Amygdala (tissue), 56 donors: ENCODE data around the gene ASPSCR1.
A peak's percentile ranks its signal among the peaks of the same experiment; 100 is the strongest.

Experiments
- DNase-seq, 56 donors: peaks; one replicate each; lab custom pipeline; 2025; lab: John Stamatoyannopoulos, UW

Gene ASPSCR1, protein sequence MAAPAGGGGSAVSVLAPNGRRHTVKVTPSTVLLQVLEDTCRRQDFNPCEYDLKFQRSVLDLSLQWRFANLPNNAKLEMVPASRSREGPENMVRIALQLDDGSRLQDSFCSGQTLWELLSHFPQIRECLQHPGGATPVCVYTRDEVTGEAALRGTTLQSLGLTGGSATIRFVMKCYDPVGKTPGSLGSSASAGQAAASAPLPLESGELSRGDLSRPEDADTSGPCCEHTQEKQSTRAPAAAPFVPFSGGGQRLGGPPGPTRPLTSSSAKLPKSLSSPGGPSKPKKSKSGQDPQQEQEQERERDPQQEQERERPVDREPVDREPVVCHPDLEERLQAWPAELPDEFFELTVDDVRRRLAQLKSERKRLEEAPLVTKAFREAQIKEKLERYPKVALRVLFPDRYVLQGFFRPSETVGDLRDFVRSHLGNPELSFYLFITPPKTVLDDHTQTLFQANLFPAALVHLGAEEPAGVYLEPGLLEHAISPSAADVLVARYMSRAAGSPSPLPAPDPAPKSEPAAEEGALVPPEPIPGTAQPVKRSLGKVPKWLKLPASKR

DNA sequence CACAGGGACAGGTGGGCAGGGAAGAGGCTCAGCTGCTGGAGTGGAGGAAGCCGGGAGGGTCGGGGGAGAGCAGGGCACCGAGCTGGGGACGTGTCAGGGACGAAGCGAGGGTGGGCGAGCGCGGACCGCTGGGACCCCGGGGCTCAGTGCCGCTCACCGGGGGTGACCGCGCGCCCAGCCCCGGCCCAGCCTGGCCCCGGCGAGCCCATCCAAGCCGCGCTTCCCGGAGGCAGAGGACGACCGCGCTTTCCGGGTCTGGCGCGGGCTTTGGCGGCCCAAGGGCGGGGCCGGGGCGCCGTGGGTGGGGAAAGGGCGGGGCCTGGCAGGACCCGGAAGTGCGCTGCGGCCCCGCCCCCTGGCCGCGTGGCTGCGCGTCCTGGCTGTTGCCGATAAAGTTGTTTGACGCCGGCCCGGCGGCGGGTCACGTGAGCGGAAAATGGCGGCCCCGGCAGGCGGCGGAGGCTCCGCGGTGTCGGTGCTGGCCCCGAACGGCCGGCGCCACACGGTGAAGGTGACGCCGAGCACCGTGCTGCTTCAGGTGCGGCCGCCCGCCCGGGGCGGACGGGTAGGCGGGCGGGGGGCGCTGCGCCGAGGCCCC, at the start of gene ASPSCR1:
Gene ASPSCR1 (plus strand): TSS at position 419 of the 598 bp plus-strand sequence. CDS start 18 bp downstream, at position 437.
- DNase-seq = peak in 54 of 56 donors; percentile 40 to 91 (median 77)

DNA sequence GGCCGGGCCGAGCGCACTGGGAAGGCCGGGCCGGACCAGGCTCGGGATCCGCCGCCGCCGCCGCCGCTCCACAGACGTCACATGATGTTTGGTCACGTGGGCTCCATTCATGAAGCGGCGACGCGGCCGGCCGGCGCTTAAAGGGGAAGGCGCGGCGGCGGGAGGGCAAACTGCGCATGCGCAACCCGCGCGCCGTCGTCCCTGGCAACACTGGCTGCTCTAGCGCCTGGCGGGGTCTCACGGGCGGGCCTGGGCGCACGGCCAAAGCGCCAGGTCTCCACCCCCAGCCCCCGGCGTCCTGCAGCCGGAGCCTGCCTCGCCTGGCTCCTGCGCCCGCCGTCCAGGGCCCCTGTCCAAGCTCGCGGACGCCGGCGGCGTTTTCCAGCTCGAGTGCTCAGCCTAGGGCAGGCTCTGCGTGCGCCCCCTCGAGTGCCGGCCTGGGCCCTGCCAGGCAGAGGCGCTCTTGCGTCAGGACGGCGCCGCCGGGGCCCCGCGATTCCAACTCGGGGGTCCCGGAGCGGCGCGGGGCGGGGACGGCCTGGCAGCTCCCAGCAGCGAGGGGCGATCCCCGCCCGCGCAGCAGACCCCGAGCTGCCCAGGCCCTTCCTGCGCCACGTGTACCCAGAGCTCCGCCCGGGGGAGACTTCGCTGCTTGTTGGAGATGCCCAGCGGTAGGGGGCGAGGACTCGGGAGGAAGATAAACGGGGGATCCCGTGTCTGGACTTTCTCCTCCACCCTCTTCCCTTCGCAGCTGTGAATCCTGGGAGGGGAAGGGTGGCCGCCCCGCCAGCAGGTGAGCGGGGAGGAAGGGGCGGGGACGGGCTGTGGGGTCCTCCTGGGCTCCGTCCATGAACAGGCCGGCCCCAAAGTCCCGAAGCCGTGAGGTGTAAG, 49.5 kb upstream of the ASPSCR1 start, which contains the start of gene MAFG:
Gene MAFG (minus strand): TSS at position 83 of the 891 bp plus-strand sequence. CDS start 4,550 bp downstream, outside the sequence.
- peak in 55 of 56 donors; percentile 28 to 93 (median 82) for DNase-seq

DNA sequence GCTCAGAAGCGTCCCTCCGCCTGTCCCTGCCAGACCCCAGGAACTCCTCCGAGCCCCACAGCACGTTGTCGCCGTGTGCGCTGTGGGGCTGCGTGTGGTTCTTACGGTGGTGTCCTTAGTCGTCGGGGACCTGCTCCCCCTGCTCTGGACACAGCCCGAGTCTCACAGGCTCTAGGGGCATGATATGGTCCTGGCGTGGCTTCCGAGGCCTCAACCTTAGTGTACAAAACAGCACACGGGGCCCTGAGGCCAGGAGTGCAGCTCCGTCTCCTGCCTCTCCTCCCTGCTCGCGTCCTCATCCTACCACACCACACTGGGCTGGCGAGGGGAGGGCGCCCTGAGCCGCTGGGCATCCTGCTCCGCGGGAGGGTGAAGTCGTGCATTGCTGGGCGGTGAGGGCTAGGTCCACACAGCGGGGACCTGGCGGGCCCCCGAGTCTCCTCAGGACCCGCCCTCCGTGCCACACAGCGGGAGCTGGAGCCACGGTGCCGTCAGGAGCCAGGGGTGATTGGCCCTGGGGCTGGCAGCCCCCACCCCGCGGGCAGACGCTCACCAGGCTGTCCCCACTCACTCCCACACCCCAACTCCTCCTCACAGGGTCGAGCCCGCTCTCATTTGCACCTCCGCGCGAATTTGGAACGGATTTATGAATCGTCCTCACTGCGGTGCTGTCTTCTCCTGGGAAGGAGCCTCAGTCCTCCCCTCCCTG, 48.7 kb upstream of the ASPSCR1 start:
- no peak for DNase-seq

DNA sequence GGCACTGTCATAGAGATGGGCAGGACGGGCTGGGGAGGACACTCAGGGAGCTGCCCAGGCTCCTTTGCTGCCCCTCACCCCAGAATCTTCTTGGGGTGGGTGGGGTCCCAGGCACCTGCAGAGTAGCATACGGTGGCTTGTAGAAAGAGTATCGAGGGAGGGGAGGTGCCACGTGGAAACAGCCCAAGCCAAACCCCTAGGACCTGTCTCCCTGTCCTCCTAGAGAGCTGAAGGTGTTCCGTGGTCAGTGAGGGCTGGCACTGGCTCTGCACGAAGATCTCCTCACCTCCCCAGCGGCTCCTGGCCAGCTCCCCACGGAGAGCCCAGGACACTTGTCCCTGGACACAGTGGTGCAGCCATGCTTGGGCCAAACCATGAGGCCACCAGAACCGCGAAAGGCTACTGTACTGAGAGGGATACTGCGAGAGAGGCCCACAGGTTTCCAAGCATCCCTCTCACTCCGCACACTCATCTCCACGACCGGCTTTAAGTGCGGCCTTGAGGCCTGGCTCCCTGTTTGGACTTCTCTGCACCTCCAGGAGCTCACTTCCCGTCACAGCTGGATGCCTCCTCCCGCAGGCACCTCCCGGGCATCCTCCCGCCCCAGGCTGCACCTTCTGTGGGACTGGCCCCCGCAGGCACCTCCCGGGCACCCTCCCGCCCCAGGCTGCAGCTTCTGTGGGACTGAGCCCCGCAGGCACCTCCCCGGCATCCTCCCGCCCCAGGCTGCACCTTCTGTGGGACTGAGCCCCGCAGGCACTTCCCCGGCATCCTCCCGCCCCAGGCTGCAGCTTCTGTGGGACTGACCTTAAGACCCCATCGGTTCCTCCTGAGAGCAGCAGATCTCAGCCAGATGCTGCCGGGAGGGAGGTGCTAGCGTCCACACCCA, 47.9 kb upstream of the ASPSCR1 start:
- no peak for DNase-seq

DNA sequence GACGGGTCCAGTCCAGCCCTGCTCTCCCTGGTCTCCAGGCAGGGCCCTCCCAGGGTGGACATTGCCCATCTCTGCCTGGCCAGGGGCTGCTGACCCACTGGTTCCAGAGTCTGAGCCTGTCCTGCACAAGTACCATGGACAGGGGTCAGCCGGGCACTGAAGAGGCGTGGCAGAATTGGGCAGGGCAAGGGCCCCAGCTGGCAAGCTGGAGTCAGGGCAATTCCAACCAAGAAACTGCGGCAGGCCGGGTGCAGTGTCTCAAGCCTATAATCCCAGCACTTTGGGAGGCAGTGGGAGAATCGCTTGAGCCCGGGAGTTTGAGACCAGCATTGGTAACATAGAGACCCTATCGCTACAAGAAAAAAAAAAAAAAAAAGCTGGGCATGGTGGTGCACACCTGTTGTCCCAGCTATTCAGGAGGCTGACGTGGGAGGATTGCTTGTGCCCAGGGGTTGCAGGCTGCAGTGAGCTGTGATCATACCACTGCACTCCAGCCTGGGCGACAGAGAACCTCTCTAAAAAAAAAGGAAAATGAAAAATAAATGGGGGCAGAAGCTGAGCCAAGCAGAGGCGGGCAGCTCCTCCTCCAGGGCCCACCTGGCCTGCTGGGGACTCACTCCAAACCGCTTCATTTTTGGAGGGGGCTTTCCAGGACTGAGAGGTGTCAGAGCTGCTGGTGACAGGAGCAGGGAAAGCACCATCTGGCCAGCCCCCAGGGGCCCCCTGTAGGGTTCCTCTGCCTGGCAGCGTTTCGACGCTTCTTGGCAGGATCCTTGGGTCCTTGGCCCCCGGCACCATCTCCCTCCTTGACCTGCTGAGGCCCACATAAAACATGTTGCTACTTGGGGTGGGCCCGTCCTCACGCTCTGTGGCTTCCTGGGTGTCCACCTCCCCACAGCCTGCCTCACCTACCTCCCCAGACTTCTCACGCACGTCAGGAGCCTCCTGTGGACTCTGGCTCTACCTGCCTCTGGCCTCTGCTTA, 47.0 kb upstream of the ASPSCR1 start:
- no peak for DNase-seq

DNA sequence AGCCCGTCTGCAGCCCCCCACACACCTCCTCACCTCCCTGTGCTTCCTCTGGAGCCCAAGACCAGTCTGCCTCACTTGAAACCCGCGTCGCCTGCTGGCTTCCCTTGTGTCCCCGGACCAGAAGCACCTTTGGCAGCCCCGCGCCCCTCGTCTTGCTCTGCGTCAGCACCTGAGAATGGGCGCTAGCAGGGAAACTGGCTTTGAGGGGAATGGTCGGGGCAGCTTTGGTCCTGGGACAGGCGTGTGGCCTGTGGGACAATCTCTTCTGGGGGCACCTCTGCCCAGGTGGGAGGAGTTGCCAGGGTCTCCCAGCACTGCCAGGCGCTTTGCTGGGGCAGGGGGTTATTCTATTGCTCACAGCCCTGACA, 46.3 kb upstream of the ASPSCR1 start:
- DNase-seq = no peak

DNA sequence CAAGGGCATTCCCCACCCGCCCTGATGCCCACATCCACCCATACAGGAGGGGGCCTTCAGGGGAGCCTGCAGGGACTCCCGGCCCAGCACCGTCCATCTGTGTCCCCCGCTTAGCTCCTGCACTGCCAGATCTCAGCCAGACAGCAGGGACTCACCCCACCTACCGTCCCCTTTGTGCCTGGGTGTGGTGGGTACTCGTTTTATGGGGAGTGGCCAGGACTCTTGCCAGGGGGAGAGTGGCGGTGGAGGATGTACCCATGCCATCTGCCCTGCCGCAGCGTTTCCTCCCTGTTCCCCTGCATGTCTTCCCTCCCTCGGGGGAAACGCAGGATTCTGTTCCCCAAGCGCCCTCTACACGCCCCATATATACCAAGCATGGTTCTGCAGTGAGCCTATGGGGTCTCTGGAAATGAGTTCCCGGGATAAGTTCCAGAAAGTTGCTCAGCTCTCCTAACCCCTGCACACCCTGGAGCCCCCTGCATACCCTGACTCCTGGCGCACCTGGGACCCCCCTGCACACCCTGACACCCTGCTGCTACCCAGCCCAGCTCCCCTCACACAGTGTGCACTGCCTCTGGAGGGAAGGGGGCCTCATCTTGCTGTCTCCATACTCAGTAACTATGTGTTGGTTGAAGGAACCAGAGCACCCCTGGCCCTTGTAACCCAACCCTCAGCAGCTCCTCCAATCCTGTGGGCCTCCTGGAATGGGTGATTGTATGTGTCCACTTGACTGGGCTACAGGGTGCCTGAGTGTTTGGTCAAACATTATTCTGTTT, 45.7 kb upstream of the ASPSCR1 start:
- no peak for DNase-seq

DNA sequence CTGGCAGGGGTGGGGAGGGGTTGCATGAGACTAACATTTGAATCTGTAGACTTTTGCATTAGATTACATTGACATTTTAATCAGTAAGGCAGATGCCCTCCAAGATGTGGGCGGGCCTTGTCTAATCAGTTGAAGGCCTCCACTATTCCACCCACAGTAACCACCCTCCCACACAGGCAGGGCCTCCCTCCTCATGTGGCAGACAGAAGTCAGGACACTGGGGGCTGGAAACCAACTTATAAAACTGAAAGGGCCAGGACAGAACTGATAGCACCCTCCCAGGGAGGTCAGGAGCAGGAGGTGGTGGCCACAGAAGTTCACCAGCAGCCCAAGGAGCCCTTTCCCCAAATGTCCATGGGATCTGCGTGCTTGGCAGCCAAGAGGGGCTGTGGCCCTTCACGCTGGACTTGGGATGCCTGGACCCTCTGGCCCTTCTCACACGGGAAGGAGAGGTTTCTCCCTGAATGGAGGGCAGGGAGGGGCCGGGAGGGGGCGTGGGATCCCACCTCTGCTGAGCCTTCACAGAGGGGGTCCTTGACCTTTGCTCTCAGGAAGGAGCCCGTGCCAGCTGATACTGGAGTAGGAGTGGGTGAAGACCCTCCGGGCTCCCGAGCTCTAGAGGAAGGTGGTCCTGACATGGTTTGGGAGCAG, 45.0 kb upstream of the ASPSCR1 start:
- no peak for DNase-seq

DNA sequence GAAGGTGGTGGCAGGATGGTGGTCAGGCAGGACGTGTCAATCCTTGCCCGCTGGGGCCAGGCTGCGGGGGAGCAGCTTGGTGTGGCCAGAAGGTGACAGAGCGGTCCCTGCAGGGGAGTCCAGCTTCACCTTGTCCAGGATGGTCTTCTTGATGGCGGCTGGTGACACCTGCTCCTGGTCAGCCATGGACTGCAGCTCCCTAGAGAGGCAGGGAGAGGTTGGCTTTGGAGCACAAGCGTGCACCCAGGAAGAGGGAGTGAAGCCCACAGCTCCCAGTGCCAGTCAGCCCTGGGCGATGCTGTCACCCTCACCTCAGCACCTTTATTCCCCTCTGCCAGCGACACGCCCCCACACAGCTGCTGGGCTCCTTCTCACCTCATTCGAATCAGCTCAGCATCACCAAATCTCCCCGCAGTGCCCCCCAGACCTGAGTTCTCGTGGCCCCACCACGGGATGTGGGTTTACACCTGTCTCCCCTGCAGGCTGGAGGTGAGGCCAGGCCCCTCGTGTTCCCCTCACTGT, 44.2 kb upstream of the ASPSCR1 start:
- no peak for DNase-seq

DNA sequence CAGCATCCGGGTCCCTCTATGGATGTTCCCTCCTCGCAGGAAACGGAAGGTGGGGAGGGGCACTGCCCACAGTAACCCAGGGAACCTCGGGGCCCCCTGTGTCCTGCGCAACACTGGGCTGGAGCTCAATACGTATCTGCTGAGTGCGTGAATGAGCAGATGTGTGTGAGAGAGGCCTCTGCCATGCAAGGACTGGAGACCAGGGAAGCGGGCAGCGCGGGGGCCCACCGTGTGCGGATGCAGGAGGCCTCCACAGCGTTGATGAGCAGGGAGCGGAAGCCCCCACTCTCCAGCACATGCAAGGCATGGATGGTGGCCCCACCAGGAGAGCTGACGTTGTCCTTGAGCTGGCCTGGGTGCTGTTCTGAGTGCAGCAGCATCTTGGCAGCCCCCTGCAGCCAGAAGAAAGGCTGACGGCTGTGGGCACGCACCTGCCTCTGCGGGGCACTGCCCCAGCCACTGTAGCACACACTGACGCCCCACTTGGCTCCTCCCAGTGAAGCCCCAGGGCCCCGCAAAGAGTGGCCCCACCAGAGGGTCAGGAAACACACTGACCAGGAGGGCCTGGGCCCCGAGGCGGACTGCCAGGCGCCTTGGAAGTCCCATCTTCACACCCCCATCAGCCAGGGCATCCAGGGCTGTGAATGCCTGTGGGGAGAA, 43.2 kb upstream of the ASPSCR1 start:
- no peak for DNase-seq

DNA sequence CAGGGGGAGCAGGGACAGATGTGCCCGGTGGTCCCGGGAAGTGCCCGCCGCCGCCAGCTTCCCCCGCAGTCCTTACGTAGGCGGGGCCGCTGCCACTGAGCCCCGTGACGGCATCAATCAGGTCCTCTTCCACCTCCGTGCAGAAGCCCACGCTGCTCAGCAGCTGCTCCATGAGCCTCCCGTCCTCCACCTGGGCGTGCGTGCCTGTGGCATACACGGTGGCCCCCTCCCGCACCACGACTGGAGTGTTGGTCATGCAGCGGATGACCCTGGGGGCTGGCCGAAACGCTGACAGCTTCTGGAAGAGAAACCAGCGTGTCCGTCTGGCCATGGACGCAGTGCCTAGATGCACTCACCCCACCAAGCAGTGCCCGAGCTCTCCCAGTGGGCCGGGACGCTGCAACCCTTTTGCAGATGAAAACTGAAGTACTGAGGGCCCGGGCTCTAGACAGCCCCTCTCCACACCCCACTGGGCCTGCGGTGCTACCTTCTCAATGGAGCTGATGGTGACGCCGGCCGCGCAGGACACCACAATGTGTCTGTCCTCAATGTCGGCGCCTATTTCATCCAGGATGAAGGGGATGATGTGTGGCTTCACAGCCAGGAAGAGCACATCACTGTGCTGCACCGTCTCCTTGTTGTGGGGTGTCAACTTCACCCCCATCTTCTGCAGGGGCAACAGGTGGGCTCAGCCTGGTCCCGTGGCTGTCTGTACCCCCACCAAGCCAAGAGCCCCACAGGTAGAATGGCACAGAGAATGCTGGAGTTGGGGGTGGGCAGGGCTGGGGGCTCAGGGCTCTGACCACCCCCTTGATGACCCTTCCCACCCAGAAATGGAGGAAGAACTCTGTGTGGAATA, 42.4 kb upstream of the ASPSCR1 start:
- DNase-seq = no peak

DNA sequence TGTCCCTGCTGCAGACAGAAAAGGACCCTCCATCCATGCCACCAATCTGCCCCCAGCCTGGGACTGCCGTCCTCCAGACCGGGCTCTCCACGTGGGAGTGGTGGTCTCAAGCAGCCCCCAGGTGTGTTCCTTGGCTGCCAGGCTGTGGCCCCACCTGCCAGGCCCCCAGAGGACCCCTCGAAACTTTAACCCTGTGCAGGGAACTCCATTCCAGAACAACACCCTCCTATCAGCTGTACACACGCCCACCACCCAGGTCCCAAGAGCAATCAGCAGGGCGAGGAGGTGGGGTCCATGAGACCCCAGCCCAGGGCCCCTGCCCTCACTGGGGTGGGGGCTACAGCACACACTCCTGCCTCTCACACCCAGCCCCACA, 41.7 kb upstream of the ASPSCR1 start:
- DNase-seq = no peak

DNA sequence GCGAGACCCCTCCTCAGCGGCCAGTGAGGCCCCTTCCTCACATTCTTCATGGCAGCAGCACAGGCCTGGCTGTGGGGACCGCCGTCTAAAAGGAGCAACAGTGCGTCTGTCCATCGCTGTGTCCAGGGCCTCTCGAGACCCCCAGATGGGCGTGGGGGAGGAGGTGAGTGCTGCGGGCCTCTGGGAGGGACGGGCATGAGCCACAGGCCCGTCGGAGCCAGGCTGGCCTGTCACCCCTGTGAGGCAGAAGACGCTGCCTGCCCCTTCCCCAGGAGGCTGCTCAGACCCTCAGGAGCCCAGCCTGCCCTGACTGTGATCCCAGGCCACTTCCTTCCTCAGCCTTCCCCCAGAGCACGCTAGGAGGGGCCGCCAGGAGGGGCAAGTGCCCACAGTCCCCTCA, 38.2 kb upstream of the ASPSCR1 start:
- no peak for DNase-seq

DNA sequence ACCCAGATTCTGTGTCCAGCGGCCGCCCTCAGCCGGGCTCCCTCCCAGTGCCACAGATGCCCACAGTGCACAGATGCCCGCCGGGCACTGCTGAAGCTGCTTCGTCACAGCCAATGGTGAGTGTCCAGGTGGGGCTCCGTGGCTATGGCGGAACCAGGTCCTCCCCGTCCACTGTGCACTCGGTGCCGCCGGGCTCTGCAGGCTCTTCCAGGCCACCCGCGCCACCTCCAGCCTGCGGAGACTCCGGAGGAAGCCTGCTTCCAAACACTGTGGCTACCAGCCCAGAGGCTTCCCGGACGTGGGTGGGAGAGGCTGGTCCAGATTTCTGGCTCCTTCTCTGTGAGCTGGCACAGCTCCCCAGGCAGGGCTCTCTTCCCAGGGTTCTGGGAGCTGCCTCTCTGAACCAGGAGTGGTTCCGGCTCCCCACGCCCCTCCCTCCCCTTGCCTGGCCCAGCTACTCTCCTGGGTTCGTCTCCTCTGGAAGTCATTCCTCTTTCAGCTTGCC, 37.5 kb upstream of the ASPSCR1 start:
- peak in 52 of 56 donors; percentile 6 to 86 (median 56) for DNase-seq
